NCI-H1694 treated with DMSO at 0.1 percent for 48 hours (cell line): ENCODE data around the gene TMEM139.

ENCODE experiments used
- DNase-seq: peaks from one replicate; lab custom pipeline; 2025; lab: John Stamatoyannopoulos, UW

Gene TMEM139

GRCh38 chr7:143284591-143285469, at the start of gene TMEM139:
TMEM139 (plus strand) TSS chr7:143284958; CDS start chr7:143285958, 1,000 bp downstream.
- DNase-seq = no peak

- DNase-seq = no peak
Observed at GRCh38 chr7:143235561-143235960, 49.2 kb upstream of the TMEM139 start.

- DNase-seq = no peak
Observed at GRCh38 chr7:143236408-143236990, 48.3 kb upstream of the TMEM139 start.

- no peak for DNase-seq
Observed at GRCh38 chr7:143237366-143237765, 47.4 kb upstream of the TMEM139 start.

GRCh38 chr7:143238289-143238980, 46.3 kb upstream of the TMEM139 start:
- DNase-seq = no peak

- DNase-seq = no peak
Observed at GRCh38 chr7:143239813-143240212, 44.9 kb upstream of the TMEM139 start.

GRCh38 chr7:143240291-143241168, 44.2 kb upstream of the TMEM139 start:
- DNase-seq = peak; percentile 82

GRCh38 chr7:143242306-143242705, 42.5 kb upstream of the TMEM139 start:
- no peak for DNase-seq

- DNase-seq = no peak
Observed at GRCh38 chr7:143243111-143243510, 41.6 kb upstream of the TMEM139 start.

GRCh38 chr7:143243614-143244013, 41.1 kb upstream of the TMEM139 start:
- DNase-seq = no peak

GRCh38 chr7:143244321-143244720, 40.4 kb upstream of the TMEM139 start:
- no peak for DNase-seq

GRCh38 chr7:143245123-143245522, 39.6 kb upstream of the TMEM139 start:
- no peak for DNase-seq

GRCh38 chr7:143247372-143247771, 37.4 kb upstream of the TMEM139 start:
- no peak for DNase-seq

GRCh38 chr7:143248761-143249354, 35.9 kb upstream of the TMEM139 start:
- no peak for DNase-seq

GRCh38 chr7:143250199-143250598, 34.6 kb upstream of the TMEM139 start:
- DNase-seq = no peak

GRCh38 chr7:143250822-143251221, 33.9 kb upstream of the TMEM139 start:
- no peak for DNase-seq

GRCh38 chr7:143252006-143252405, 32.8 kb upstream of the TMEM139 start:
- no peak for DNase-seq

GRCh38 chr7:143255564-143255963, 29.2 kb upstream of the TMEM139 start:
- no peak for DNase-seq

- no peak for DNase-seq
Observed at GRCh38 chr7:143256325-143256724, 28.4 kb upstream of the TMEM139 start.

- DNase-seq = no peak
Observed at GRCh38 chr7:143256932-143257331, 27.8 kb upstream of the TMEM139 start.

- no peak for DNase-seq
Observed at GRCh38 chr7:143257501-143257900, 27.3 kb upstream of the TMEM139 start.
